Hematopoietic multipotent progenitor cell treated with erythropoietin and hydrocortisone succinate and interleukin-3 and kit ligand, for 8 days (in vitro differentiated cells): ENCODE results near the gene KRT71.

Experiments
- DNase-seq: peaks from one replicate; pipeline ENCODE4 v3.0.0-alpha.2; 2015

KRT71 gene

GRCh38 chr12:52494518-52494917, 58.4 kb downstream of the KRT71 start:
- no peak for DNase-seq

GRCh38 chr12:52494100-52494499, 58.8 kb downstream of the KRT71 start:
- DNase-seq, result no peak
